Loucy (cell line): ENCODE data around the gene ZNF10.

ENCODE experiments used
- H2AFZ ChIP-seq: fragments of 200-600 bp; sonication (generic); 2 replicates; pipeline ENCODE4 v1.6.0; 2016; ENCODE audit warnings: antibody characterized with exemption, mild to moderate bottlenecking, low read length, moderate library complexity
- H3F3A ChIP-seq: fragments of 200-600 bp; 2 replicates; pipeline ENCODE4 v1.6.0; 2016; ENCODE audit warnings: antibody characterized with exemption, low read depth, mild to moderate bottlenecking
- H3K27me3 ChIP-seq: fragments of 200-600 bp; sonication (generic); 2 replicates; pipeline ENCODE4 v1.6.1; 2014; ENCODE audit warnings: low read length, mild to moderate bottlenecking; ENCODE audit not compliant: insufficient read depth, poor library complexity, severe bottlenecking
- H3K36me3 ChIP-seq: fragments of 200-600 bp; sonication (generic); 2 replicates; pipeline ENCODE4 v1.6.1; 2016; ENCODE audit warnings: low read length; ENCODE audit not compliant: insufficient read depth
- H3K4me1 ChIP-seq: fragments of 200-600 bp; sonication (generic); 2 replicates; pipeline ENCODE4 v1.5.1; 2014; ENCODE audit warnings: low read length, mild to moderate bottlenecking; ENCODE audit not compliant: insufficient read depth, poor library complexity, severe bottlenecking
- H3K4me2 ChIP-seq: fragments of 200-600 bp; sonication (generic); 2 replicates; pipeline ENCODE4 v1.6.0; 2014; ENCODE audit warnings: antibody characterized with exemption, low read length, low read depth, mild to moderate bottlenecking; ENCODE audit not compliant: poor library complexity, severe bottlenecking
- H3K4me3 ChIP-seq: fragments of 200-600 bp; sonication (generic); 2 replicates; pipeline ENCODE4 v1.5.1; 2014; ENCODE audit warnings: low read length, mild to moderate bottlenecking, mixed read lengths; ENCODE audit not compliant: poor library complexity, severe bottlenecking
- H3K79me2 ChIP-seq: fragments of 200-600 bp; sonication (generic); 2 replicates; pipeline ENCODE4 v1.6.1; 2014; ENCODE audit warnings: low read length; ENCODE audit not compliant: insufficient read depth
- H3K9ac ChIP-seq: fragments of 200-600 bp; sonication (generic); 2 replicates; pipeline ENCODE4 v1.6.0; 2014; ENCODE audit warnings: mild to moderate bottlenecking, low read depth, low read length, moderate library complexity; ENCODE audit not compliant: poor library complexity, severe bottlenecking
- H3K9me2 ChIP-seq: fragments of 200-600 bp; sonication (generic); replicated peaks from 2 replicates; pipeline ENCODE4 v1.6.1; 2016; ENCODE audit warnings: low read depth, low read length, mixed read lengths
- H3K9me3 ChIP-seq: fragments of 200-600 bp; sonication (generic); 2 replicates; pipeline ENCODE4 v1.6.1; 2014; ENCODE audit warnings: mild to moderate bottlenecking, antibody characterized with exemption, low read length, low read depth; ENCODE audit not compliant: insufficient read depth
- H4K20me1 ChIP-seq: fragments of 200-600 bp; sonication (generic); 2 replicates; pipeline ENCODE4 v1.6.0; 2014; ENCODE audit warnings: antibody characterized with exemption, low read length, mild to moderate bottlenecking; ENCODE audit not compliant: insufficient read depth, poor library complexity, severe bottlenecking
- EZH2phosphoT487 ChIP-seq: fragments of 200-600 bp; IDR thresholded peaks from 2 replicates; pipeline ENCODE4 v1.6.1; 2018; ENCODE audit warnings: antibody characterized with exemption, mild to moderate bottlenecking, moderate library complexity, borderline replicate concordance
- TF ChIP-seq, protein P1 (sequence below): fragments of 200-600 bp; sonication (generic); conservative IDR thresholded peaks from 2 replicates; pipeline ENCODE4 v1.5.1; 2014; ENCODE audit warnings: mild to moderate bottlenecking, antibody characterized with exemption, low read length

ZNF10 gene

DNA sequence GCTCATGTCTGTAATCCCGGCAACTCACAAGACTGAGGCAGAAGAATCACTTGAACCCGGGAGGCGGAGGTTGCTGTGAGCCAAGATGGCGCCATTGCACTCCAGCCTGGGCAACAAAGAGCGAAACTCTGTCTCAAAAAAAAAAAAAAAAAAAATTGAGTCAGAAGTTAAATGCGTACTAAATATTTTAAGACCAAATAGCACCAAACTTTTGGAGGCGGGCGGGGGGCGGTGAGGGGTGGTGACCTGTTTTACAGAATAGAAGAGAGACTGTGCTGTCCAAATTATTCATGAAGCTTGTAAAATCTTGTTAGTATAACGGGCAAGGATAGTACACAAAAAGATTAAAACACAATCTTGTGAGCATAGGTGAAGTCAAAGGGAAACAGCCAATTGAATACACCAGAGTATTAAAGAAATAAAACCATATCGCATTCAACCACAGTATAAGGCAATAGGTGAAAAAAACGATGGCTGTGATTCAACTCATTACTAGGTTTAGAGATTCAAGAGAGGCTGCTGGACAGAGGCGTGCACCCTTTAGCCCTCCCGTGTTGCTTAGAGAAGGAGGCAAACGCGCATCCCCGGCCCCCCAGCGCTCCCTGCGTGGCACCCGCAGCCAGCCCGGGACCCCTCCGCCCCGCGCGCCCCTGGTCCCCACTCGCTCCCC, 924 bp upstream of the ZNF10 start:
- no peaks in the 10 kb centered on the region for H3F3A ChIP-seq
- H3K4me2 ChIP-seq = peak overlapping the region; percentile 64
- no peaks in the 10 kb centered on the region for H3K79me2 ChIP-seq
- H3K9me2 ChIP-seq = no peaks in the 10 kb centered on the region
- peak overlapping the region; percentile 83 for H2AFZ ChIP-seq
- no peaks in the 10 kb centered on the region for H3K36me3 ChIP-seq
- peak overlapping the region; percentile 73 for H3K4me3 ChIP-seq
- peak overlapping the region; percentile 64 for H3K9ac ChIP-seq
- H4K20me1 ChIP-seq = no peaks in the 10 kb centered on the region
- peaks cover 3% of the 10 kb centered on the region for H3K4me1 ChIP-seq
- H3K27me3 ChIP-seq = no peaks in the 10 kb centered on the region
- TF ChIP-seq EZH2phosphoT487 = no peak
- TF ChIP-seq, protein P1, sequence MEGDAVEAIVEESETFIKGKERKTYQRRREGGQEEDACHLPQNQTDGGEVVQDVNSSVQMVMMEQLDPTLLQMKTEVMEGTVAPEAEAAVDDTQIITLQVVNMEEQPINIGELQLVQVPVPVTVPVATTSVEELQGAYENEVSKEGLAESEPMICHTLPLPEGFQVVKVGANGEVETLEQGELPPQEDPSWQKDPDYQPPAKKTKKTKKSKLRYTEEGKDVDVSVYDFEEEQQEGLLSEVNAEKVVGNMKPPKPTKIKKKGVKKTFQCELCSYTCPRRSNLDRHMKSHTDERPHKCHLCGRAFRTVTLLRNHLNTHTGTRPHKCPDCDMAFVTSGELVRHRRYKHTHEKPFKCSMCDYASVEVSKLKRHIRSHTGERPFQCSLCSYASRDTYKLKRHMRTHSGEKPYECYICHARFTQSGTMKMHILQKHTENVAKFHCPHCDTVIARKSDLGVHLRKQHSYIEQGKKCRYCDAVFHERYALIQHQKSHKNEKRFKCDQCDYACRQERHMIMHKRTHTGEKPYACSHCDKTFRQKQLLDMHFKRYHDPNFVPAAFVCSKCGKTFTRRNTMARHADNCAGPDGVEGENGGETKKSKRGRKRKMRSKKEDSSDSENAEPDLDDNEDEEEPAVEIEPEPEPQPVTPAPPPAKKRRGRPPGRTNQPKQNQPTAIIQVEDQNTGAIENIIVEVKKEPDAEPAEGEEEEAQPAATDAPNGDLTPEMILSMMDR = no peak
- peaks cover 32% of the 10 kb centered on the region; the same call in 1 of the 2 replicates for H3K9me3 ChIP-seq

DNA sequence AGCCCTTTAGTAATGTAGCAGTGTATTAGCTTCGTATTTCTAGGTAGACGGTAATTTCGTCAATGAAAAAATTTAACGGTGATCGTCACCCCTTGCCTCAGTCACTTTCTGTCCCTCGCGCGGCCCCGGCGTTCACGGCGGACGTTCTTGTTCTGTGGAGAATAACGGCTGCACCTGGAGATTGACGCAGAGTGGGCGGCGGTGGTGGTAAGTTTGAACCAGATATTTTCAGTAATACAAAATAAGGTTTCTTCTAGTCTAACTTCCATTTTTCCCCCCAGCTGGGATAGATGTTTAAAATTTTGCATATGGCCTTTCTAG, 341 bp downstream of the ZNF10 start:
- peak overlapping the region; percentile 64 for H3K9ac ChIP-seq
- no peaks in the 10 kb centered on the region for H3K79me2 ChIP-seq
- H2AFZ ChIP-seq = peak overlapping the region; percentile 83
- no peaks in the 10 kb centered on the region for H4K20me1 ChIP-seq
- H3K9me3 ChIP-seq = peaks cover 28% of the 10 kb centered on the region; the same call in 1 of the 2 replicates
- H3K27me3 ChIP-seq = no peaks in the 10 kb centered on the region
- no peaks in the 10 kb centered on the region for H3F3A ChIP-seq
- H3K4me2 ChIP-seq = peak overlapping the region; percentile 64
- H3K4me1 ChIP-seq = peaks cover 3% of the 10 kb centered on the region
- peak overlapping the region; percentile 73 for H3K4me3 ChIP-seq
- no peaks in the 10 kb centered on the region for H3K9me2 ChIP-seq
- TF ChIP-seq, protein P1 = no peak
- no peak for TF ChIP-seq EZH2phosphoT487
- H3K36me3 ChIP-seq = no peaks in the 10 kb centered on the region

DNA sequence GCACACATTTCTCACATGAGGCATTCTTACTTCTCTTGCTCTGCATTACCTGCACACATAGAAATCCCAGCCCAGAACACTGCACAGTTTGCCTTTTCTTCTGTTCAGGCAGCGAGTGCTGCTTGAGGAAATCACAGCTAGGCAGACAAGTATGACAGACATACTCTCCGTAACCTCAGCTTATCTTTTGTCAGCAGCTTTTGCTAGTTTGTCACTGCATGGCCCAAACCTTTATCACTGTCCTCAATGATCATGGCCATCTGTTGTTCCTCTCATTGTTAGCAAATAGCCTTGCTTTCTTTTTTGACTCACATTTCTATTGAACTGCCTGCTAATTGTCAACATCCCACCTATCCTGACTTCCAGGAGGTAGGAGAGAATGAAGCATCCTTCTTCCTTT, 5.3 kb downstream of the ZNF10 start:
- Histone ChIP-seq H3K4me3 (no peak overlapping the region), H3K9me3 (peaks cover 49% of the 10 kb centered on the region), H3K36me3 (no peaks in the 10 kb centered on the region), H2AFZ (no peak overlapping the region), H3K79me2 (no peaks in the 10 kb centered on the region), H3F3A (no peaks in the 10 kb centered on the region), H3K9ac (no peak overlapping the region), H3K27me3 (no peaks in the 10 kb centered on the region), H3K4me2 (no peak overlapping the region), H4K20me1 (no peaks in the 10 kb centered on the region), H3K9me2 (no peaks in the 10 kb centered on the region), H3K4me1 (peaks cover 2% of the 10 kb centered on the region)
- no peak for TF ChIP-seq EZH2phosphoT487
- TF ChIP-seq, protein P1 = no peak
